ENCODE results near the gene NID1.

- TF ChIP-seq, protein P1, sequence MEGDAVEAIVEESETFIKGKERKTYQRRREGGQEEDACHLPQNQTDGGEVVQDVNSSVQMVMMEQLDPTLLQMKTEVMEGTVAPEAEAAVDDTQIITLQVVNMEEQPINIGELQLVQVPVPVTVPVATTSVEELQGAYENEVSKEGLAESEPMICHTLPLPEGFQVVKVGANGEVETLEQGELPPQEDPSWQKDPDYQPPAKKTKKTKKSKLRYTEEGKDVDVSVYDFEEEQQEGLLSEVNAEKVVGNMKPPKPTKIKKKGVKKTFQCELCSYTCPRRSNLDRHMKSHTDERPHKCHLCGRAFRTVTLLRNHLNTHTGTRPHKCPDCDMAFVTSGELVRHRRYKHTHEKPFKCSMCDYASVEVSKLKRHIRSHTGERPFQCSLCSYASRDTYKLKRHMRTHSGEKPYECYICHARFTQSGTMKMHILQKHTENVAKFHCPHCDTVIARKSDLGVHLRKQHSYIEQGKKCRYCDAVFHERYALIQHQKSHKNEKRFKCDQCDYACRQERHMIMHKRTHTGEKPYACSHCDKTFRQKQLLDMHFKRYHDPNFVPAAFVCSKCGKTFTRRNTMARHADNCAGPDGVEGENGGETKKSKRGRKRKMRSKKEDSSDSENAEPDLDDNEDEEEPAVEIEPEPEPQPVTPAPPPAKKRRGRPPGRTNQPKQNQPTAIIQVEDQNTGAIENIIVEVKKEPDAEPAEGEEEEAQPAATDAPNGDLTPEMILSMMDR (optimal IDR thresholded peaks at IDR 0.05 in 1 of 3, IDR thresholded peaks at IDR 0.05 in 1 of 3, conservative IDR thresholded peaks at IDR 0.05 in 1 of 3; ENCODE audit: extremely low read depth in 1 of 3, insufficient read depth in 2 of 3, low read length in 3 of 3) = peak; percentile 57 to 84 (median 72)
- no peak for TF ChIP-seq EZH2 (IDR thresholded peaks at IDR 0.05; ENCODE audit: low read length)
These were observed 38.8 kb upstream of the NID1 start for GRCh38 chr1:236103646-236104218.

Data from keratinocyte (primary cell).